AML-193 (cell line): ENCODE results near the gene FXYD3.
"Not testable (repeated sequence)": the region's sequence is repeated elsewhere in the genome, so short reads cannot be mapped to it uniquely, and the experiment has no call there.

Experiments used
- DNase-seq, 2 experiments: peaks; one replicate each; lab custom pipeline; 2025; lab: John Stamatoyannopoulos, UW

Gene FXYD3

DNA sequence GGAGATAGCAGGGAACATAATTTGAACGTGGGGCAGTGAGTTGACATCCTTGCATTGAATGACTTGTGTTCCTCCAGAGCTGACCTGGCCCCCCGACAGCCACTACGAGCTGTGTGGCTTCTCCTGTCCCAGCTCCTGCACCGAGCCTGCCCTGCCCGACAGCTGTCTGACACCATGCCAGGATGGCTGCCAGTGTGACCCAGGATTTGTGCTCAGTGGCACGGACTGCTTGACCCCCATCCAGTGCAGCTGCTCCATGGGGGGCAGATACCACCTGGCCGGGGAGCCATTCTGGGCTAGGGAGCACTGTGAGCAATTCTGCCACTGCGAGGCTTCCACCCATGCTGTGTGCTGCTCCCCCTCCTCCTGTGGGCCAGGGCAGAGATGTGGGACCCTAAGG, 29.2 kb upstream of the FXYD3 start:
- no peak for DNase-seq

DNA sequence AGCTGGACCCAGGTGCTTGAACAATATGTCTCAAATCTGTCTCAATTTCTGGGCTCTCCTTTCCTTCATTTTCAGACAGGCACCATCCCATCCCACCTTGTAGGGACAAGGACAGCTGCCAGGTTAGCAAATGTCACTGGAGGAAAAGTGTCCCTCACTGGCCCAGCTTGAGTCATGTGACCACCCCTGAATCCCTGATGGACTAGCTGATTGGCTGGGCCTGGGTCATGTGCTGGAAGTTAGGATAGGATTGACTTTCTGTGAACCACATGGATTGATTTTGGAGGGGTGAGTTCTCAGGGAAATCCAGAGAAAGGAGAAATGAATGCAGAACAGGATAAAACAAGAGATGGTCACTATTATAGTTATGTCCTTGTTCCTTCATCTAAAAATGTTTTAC, 28.2 kb upstream of the FXYD3 start:
- DNase-seq: no peak

DNA sequence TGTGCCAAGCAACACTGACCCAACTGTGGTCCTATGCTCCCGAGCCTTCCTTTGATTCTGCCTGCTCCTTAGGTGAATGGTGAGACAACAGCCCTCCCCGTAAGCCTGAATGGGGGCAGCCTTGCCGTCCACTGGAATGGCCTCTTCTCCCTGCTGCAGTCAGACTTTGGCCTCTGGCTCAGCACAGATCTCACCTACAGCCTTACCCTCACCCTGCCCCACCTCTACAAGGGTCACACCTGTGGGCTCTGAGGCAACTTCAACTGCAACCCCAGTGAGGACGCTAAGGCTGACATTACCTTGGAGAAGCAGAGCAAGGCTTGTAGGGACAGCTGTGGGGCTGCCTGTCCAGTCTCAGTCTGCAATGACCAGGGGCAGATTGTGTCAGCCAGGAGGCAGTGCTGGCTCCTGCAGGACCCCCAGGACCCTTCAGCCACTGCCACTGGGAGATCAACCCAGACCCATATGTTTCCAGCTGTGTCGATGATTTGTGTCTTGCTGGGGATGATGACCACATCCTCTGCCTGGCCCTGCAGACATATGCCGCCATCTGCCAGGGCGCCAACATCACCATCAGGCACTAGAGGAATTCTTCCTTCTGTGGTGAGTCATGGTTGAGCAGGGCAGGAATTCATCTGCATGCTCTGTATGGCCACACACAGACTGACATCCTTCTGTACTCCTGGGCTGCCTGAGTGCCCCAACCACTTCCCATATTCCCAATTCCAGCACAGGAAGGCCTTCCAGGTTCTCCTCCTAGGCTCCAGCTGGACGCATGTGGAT, 27.3 kb upstream of the FXYD3 start:
- DNase-seq: no peak

DNA sequence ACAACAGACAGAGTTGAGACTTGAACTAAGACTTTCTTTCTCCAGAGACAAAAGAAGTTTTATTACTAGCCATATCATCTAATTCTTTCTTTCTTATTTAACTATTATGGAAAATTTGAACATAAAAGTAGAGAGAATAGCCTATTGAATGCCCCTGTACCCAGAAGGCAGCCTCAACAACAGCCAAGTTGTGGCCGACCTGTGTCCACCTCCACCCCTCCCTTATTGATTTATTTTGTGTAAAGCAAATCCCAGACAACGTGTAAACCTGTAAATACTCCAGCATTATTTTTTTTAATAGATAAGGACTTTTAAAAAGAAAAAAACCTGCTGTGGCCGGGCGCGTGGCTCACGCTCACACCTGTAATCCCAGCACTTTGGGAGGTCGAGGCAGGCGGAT, 26.1 kb upstream of the FXYD3 start:
- DNase-seq: no peak

DNA sequence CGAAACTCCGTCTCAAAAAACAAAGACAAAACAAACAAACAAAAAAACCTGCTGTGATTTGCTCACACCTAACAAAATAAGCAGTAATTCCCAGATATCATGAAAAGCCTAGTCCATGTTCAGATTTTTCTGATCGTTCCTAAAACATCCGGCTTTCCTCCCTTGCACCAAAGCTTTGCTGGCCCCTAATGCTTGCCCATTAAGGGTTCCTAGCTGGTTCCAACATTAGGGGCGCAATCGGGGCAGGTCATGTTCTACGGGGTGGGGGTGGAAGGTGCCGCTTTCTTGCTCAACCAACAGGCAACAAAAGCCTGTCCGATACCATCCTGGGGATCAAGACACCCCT, 25.5 kb upstream of the FXYD3 start:
- no peak for DNase-seq

DNA sequence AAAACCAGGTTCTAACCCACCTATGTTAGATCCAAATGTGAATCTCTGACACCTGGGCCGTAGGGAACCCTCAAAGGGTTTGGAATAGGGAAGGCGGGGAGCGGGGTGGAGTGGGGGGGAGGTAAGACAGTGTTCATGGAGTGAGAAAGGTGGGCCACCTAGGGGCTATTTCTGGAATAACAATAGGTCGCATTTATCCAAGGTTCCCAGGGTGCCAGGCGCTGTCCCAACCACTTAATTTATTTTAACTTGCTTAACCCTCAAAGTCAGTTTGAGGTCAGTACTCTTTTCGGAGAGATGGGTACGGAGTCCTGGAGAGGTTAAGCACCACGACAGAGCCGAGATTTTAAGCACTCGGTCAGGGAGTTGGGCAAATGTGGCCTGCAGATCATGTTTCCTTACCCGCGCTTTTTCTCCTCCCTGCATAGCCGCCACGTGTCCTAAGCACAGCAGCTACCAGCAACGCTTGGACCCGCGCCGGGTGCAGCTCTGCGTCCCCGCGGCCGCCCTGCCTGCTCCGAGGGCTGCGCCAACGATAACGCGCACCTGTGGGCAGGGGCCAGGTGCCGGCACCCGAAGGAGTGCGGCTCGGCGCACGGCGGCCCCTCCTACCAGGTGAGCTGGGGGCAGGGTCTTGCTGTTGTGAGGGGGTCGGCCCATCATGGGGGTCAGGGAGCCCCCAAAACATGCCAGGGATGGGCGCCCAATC, 25.0 kb upstream of the FXYD3 start:
- DNase-seq: peak; percentile 47 to 55

DNA sequence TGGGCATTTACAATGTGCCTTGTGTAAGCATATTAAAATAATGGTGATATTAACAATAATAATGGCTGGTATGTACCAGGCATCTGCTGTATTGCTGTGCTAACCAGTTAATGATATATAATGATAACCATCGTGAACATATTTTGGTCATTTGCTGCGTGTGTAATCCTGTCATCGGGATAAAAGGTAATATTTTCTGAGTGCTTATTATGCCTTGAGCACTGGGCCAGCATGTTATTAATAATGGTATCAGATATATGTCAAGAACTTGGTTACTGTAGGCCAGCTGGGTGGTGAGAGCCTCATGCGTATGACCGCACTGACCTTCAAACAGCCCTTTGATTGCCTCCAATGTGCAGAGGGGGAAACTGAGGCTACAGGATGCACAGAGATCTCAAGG, 22.2 kb upstream of the FXYD3 start:
- no peak for DNase-seq

DNA sequence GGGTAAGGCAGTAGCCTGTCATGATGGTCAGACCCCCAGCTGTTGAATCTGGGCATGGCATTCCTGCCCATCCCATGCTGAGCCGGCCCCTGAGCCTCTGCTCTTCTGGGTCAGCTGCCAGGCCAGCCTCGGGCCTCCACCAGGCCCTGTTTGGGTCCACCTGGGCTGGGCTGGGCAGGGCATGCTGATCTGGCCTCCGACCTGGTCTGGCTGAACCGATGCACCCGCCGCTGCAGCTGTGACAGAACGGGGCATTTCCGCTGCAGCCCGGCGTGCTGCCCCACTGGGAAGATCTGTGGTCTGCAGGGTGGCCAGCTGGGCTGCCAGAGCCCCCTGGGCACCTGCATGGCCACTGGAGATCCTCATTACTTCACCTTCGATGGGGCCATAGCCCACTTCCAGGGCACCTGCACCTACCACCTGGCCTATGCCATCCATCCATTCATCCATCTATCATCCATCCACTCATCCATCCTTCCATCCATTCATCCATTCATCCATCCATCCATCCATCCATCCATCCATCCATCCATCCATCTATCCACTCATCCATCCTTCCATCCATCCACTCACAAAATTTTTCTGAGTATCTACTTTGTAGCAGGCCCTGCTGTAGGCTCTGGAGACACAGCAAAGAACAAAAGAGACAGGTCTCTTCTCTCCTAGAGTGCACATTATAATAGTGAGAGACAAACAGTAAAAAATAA, 21.5 kb upstream of the FXYD3 start:
- DNase-seq: no peak

DNA sequence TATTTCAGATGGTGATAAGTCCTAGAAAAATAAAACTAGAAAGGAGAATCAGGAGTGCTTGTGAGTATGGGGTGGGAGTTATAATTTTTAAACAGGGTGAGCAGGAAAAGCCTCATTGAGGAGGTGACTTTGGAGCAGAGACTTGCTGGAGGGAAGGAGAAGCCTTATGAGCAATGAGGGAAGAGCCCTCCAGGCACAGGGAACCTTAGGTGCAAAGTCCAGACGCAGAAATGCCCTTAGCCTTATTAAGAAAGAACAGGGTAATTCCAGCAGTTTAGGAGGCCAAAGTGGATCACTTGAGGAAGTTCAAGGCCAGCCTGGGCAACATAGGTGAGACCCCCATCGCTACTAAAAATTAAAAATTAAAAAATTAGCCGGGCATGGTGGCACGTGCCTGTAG, 21.0 kb upstream of the FXYD3 start:
- no peak for DNase-seq

DNA sequence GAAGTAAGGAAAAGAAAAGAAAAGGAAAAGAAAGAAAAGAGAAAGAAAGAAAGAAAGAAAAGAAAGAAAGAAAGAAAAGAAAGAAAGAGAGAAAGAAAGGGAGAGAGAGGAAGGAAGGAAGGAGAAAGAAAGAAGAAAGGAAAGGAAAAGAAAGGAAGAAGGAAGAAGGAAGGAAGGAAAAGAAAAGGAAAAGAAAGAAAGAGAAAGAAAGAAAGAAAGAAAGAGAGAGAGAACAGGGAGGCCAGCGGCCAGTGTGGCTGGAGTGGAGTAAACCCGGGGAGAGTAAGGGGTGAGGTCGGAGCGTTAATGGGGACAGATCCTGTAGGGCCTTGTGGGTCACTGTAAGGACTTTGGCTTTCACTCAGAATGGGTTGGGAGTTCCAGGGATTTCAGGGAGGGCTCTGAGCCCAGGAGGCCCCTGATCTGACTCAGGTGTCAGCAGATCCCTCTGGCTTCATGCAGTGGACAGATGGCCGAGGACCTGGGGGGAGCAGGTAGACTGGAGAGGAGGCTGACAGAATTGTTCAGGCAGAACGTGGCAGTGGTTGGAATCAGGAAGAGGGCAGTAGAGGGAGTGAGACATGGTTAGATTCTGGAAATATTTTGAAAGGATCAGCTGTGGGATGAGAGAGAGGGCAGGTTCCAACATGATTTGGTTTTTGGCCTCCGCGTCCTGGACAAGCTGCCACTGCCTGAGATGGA, 19.8 kb upstream of the FXYD3 start:
- no peak for DNase-seq

DNA sequence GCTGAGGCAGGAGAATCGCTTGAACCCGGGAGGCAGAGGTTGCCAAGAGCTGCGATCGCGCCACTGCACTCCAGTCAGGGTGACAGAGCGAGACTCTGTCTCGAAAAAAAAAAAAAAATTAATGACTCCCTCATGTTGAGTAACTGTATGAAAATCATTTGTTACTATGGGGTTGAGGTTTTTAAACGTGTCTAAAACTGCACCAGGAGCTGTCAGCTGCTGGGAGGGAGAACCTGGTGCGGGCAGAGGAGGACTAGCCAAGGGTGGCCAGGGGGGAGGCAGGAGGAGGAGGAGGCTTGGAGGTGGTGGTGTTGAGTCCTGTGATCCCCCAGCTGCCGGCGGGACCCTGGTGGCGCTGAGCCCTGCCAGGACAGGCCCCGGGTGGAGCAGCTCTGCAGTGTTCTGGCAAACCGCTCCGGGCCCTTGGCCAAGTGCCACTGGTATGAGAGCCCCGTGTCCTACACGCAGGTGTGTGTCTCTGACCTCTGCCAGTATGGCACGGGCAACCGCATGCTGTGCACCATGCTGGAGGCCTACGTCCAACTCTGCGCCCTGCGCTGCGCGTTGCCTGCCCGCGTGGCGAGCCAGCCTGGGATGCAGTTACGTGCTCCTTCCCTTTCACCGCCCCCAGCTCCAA, 17.1 kb upstream of the FXYD3 start:
- no peak for DNase-seq

DNA sequence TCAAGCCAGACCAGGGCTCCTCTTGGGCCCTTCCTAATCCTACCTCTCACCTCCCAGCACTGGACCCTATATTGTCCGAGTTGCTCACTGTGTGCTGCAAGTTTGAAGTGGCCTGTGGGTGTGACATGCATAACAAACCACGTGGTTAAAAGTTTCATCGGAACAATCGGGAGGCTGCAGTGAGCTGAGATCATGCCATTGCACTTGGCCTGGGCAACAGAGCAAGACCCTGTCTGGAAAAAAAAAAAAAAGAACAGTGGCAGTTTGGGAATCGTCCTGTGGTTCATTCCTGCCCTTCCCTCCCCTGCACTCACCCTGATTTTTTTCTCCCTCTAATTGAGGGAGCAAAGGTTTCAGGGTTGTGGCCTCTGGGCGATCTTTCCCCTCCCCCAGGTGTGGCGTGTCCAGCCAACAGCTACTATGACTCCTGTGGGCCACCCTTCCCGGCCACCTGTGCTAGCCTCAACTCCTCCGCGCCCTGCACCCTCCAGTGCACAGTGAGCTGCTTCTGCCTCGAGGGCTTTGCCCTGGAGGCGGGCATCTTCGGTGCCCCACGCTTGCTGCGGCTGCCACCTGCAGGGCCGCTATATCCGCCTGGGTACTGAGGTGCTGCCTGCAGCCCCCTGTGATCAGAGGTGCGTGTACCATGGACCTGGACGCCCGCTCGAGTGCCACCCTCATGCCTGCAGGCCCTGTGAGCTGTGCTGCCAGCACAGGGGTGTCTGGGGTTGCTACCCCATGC, 16.3 kb upstream of the FXYD3 start:
- DNase-seq: no peak

DNA sequence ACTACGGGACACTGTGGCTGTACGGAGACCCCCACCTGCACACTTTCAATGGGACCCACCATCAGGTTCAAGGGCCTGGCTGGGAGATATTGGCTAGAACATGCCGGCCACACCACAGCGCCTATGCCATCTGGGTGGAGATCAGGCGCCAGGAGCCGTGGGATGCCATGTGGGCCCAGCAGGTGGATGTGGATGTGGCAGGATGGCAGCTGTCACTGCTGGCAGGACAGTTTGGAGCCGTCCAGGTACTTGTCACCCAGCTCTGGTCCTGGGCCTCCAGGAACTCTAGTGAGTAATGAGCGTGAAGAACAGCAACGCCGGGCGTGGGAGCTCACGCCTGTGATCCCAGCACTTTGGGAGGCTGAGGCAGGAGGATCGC, 15.7 kb upstream of the FXYD3 start:
- DNase-seq: no peak

DNA sequence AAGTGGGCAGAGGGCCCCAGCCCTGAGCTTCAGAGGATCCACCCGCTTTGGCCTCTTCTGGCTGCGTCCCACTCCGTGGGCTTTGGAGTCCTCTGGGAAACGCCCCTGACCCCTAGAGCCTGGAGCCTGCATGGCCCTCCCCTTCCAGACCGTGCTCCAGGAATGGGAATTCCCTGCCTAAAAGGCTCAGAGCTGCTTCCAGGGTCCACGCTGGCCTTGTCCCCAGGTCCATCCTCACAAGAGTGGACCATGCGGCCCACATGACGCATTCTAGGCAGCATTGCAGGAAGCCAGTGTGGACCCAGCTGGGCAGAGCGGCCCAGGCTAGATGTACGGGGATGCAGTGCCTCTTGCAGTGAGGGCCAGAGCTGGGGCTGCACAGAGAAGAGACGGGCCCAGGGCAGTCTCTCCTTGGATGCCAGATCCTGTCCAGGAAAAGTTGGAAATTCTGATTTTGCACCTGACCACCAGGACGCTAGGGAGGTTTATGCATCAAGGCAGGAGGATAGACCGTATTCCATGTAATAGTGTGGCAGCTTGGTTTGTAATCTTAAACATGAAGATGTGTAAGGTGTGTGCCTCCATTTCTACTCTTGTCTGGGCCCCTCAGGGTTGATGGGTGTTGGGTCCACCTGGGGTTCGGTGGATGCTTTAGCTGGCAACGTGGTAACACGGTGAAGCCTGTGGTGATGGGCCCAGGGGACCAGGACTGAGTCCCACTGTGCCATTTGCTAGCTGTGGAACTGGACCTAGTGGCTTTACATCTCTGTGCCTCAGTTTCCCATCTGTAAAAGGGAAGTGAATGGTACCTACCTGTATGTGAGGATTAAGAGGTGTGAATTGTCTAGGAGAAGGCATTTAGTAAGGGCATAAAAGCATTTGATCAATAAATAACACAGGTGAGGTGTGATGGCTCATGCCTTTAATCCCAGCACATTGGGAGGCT, 14.8 kb upstream of the FXYD3 start:
- no peak for DNase-seq

DNA sequence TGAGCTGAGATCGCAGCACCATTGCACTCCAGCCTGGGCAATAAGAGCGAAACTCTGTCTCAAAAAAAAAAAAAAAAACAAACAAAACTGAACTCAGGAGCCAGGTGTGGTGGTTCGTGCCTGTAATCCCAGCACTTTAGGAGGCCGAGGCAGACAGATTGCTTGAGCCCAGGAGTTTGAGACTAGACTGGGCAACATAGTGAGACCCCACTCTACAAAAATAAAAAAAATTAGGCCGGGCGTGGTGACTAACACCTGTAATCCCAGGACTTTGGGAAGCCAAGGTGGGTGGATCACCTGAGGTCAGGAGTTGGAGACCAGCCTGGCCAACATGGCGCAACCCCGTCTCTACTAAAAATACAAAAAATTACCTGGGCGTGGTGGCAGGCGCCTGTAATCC, 13.7 kb upstream of the FXYD3 start:
- not testable (repeated sequence) for DNase-seq

DNA sequence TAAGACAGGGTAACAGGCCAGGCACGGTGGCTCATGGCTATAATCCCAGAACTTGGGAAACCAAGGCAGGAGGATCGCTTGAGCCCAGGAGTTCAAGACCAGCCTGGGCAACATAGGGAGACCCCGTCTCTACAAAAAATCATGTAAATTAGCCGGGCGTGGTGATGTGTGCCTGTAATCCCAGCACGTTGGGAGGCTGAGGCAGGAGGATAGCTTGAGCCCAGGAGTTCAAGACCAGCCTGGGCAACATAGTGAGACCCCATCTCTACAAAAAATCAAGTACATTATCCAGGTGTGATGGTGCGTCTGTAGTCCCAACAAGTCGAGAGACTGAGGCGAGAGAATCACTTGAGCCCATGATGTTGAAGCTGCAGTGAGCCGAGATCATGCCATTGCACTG, 12.0 kb upstream of the FXYD3 start:
- not testable (repeated sequence) for DNase-seq

DNA sequence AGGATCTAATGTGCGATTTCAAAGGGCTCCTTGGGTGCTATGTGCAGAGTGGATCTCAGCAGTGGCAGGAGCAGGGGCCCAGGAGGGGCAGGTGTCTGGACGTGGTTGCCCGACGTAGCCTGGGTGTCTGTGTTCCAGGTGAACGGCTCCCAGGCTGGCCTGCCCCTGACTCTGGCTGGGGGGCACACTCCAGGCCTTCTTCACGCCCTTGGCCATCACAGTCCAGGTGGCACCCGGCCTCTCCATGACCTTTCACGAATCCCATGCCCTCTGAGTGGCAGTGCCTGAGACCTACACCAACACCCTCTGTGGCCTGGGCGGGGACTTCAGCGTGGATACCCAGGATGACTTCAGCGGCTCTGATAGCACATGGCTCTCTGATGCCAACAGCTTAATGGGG, 11.3 kb upstream of the FXYD3 start:
- no peak for DNase-seq

DNA sequence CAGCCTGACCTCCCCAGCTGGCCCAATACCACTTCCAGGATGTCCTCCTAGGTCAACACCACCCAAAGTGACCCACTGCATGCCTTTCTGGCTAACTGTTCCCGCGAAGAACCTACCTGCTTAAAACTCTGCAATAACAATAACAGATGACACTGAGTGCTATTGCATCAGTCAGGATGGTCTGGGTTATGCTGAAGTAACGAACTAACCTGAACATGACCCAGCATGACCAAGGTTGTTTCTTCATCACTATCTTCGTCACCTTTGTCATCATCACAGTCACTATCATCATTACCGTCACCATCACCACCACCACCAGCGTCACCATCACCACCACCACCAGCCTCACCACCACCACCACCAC, 10.6 kb upstream of the FXYD3 start:
- no peak for DNase-seq

DNA sequence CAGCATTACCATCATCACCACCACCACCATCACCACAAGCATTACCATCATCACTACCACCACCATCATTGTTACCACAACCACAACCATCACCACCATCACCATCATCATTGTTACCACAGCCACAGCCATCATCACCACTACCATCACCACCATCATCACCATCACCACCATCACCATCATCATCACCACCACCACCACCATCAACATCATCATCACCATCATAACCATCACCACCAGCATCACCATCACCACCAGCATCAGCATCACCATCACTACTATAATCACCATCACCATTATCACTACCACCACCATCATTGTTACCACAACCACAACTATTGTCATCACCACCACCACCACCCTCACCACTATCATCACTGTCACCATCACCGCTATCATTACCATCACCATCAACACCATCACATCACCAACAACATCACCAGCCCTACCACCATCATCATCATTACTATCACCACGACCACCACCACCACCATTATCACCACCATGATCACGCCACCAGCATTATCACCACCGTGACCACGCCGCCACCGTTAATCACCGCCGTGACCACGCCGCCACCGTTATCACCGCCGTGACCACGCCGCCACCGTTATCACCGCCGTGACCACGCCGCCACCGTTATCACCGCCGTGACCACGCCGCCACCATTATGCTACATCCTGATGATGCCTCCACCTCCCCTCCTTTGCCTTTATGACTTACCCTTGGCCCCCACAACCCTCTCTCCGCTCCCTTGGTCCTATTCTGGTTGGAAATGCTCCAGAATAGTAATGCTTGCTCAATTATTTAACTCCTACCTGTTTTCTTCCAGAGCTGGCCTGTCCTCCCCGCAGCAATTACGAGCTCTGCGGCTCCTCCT, 10.0 kb upstream of the FXYD3 start:
- no peak for DNase-seq

DNA sequence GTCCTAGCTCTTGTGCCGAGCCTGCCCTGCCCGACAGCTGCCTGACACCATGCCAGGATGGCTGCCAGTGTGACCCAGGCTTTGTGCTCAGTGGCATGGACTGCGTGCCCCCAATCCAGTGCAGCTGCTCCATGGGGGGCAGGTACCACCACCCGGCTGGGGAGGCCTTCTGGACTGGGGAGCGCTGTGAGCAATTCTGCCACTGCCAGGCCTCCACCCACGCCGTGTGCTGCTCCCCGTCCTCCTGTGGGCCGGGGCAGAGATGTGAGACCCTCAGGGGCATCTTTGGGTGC, 9.4 kb upstream of the FXYD3 start:
- DNase-seq: no peak
